Lung (tissue), 12 donors: ENCODE results near the gene SUV39H1. TPM values are rescaled to one million over a fixed set of nuclear protein-coding genes. Genes with fewer than 3 reads are reported as not detected.

Source experiments
- ATAC-seq: fragments of 200-7000 bp; cut with Tn5 transposase; one replicate; pipeline ENCODE4 v1.9.1; 2020; ENCODE audit warnings: moderate number of reproducible peaks; ENCODE audit not compliant: insufficient read depth, low FRiP score
- DNase-seq, 3 donors: peaks; one replicate each; pipeline ENCODE4 v3.0.0-alpha.2; 2013 to 2017
- H3K27ac ChIP-seq, 2 donors: one replicate each; pipeline ENCODE4 v1.5.1; 2013; ENCODE audit warnings: mild to moderate bottlenecking in 2 of 2, moderate library complexity in 2 of 2, control low read depth in 1 of 2, inconsistent platforms in 1 of 2, low read depth in 1 of 2, low read length in 1 of 2
- H3K27me3 ChIP-seq, 3 donors: one replicate each; pipeline ENCODE4 v1.5.1; 2013; ENCODE audit warnings: low read length in 2 of 3; ENCODE audit not compliant: control insufficient read depth in 3 of 3, insufficient read depth in 3 of 3
- H3K36me3 ChIP-seq, 4 donors: one replicate each; pipeline ENCODE4 v1.5.1; 2013; ENCODE audit warnings: low read length in 4 of 4, mild to moderate bottlenecking in 1 of 4, moderate library complexity in 1 of 4; ENCODE audit not compliant: control insufficient read depth in 4 of 4, insufficient read depth in 4 of 4
- H3K4me1 ChIP-seq, 5 donors: one replicate each; pipeline ENCODE4 v1.5.1; 2013; ENCODE audit warnings: low read length in 5 of 5, mild to moderate bottlenecking in 2 of 5, moderate library complexity in 1 of 5; ENCODE audit not compliant: control insufficient read depth in 5 of 5, insufficient read depth in 5 of 5
- H3K4me3 ChIP-seq: one replicate; pipeline ENCODE4 v1.5.1; 2013; ENCODE audit warnings: mild to moderate bottlenecking, control low read depth, moderate library complexity
- H3K9ac ChIP-seq, 2 donors: one replicate each; pipeline ENCODE4 v1.5.1; 2013; ENCODE audit warnings: low read length in 2 of 2, control low read depth in 1 of 2; ENCODE audit not compliant: insufficient read depth in 1 of 2
- H3K9me3 ChIP-seq, 4 donors: one replicate each; pipeline ENCODE4 v1.5.1; 2013; ENCODE audit warnings: low read length in 3 of 4, mild to moderate bottlenecking in 1 of 4, moderate library complexity in 1 of 4; ENCODE audit not compliant: control insufficient read depth in 4 of 4, insufficient read depth in 3 of 4
- WGBS, 2 donors: extraction: QIAGEN DNeasy Blood & Tissue Kit; methylation state at CpG; one replicate each; pipeline ENCODE4 v1.1.7; 2013; 5-methylcytosine and 5-hydroxymethylcytosine counted together
- polyA plus RNA-seq, 2 donors: library from polyadenylated mRNA; stranded (reverse); fragments of 200-250 nt; gene quantifications; one replicate each; pipeline ENCODE4 v1.2.1, GENCODE V29; 2013
- total RNA-seq, 2 donors: library from RNA; depleted of rRNA in 1 of 2; stranded (reverse); fragments of >200 nt in 1 of 2; gene quantifications; one replicate each; pipeline ENCODE4 v1.2.1, GENCODE V29; 2014 to 2021
- TF ChIP-seq, protein P1 (sequence below): IDR thresholded peaks from 2 replicates; pipeline ENCODE4 v1.5.1; 2012; ENCODE audit warnings: mild to moderate bottlenecking; ENCODE audit errors: control extremely low read depth, extremely low read depth
- donor health status: control.
- donor health status: control.
- donor health status: Bipolar disorder and iron deficiency.
- donor health status: healthy.
- donor health status: DM: yes; HTN: yes; CAD: no.

The SUV39H1 gene
- total and polyA plus RNA-seq, 4 donors: 2.4 to 6.8 (median 4.1) TPM

DNA sequence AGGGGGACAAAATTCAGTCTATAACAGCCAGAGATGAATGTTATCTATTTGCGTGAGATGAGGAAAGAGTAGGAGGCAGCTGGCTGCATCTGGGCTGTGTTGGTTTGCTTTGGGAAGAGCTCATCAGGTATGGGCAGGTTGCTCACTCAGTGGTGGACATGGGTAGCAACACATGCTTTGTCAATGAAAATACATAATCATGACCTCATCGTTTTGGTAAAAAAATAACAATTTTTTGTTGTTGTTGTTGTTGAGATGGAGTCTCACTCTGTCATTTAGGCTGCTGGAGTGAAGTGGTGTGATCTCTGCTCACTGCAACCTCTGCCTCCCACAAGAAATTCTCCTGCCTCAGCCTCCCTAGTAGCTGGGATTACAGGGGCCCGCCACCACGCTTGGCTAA is 48.7 kb downstream of the SUV39H1 start:
- Histone ChIP-seq H3K4me3 (no peak overlapping the region), H3K4me1 (no peaks in the 10 kb centered on the region), H3K27ac (no peak overlapping the region), H3K36me3 (no peaks in the 10 kb centered on the region), H3K9ac (no peak overlapping the region), H3K9me3 (peaks cover 0 to 6% (median 2%) of the 10 kb centered on the region in 4 donors), H3K27me3 (peaks cover 0 to 3% (median 0%) of the 10 kb centered on the region in 3 donors)
- 86 to 92% methylated on average over 4 of the region's 4 CpGs for WGBS, 2 donors
- ATAC-seq: no peak
- DNase-seq: no peak
- TF ChIP-seq, protein P1, sequence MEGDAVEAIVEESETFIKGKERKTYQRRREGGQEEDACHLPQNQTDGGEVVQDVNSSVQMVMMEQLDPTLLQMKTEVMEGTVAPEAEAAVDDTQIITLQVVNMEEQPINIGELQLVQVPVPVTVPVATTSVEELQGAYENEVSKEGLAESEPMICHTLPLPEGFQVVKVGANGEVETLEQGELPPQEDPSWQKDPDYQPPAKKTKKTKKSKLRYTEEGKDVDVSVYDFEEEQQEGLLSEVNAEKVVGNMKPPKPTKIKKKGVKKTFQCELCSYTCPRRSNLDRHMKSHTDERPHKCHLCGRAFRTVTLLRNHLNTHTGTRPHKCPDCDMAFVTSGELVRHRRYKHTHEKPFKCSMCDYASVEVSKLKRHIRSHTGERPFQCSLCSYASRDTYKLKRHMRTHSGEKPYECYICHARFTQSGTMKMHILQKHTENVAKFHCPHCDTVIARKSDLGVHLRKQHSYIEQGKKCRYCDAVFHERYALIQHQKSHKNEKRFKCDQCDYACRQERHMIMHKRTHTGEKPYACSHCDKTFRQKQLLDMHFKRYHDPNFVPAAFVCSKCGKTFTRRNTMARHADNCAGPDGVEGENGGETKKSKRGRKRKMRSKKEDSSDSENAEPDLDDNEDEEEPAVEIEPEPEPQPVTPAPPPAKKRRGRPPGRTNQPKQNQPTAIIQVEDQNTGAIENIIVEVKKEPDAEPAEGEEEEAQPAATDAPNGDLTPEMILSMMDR: no peak

DNA sequence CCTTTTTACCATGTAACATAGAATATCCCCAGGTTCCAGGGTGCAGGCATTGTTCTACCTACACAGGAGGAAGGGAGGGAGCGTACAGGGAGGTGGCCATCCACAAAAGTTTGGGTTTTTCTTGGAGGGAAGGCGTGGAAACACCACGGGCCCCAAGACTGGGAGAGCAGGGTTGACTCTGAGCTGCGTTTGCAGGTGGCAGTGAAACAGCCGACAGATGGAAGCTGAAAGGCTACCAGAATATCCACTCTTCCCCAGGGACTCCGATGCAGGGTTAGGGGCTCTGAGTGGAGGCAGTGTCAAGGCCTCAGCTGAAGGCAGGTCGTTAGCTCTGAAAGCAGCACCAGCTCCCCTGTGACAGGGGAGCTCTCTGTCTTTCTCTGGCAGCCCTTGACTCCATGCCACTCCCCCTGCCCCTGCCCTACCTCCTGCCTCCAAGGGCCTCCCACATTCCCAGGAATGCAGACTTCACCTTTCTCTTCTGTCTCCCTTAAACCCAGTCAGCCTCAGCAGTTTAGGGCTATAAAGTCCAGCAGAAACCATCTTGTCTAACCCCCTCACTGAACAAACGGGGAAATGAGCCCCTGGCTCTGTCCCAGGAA is 51.0 kb downstream of the SUV39H1 start:
- Histone ChIP-seq H3K9me3 (no peaks in the 10 kb centered on the region), H3K9ac (no peak overlapping the region), H3K4me1 (no peaks in the 10 kb centered on the region), H3K4me3 (no peak overlapping the region), H3K27ac (no peak overlapping the region), H3K36me3 (no peaks in the 10 kb centered on the region), H3K27me3 (peaks cover 0 to 3% (median 0%) of the 10 kb centered on the region in 3 donors)
- TF ChIP-seq, protein P1: no peak
- 67 to 79% methylated on average over 8 of the region's 8 CpGs for WGBS, 2 donors
- ATAC-seq (no peak), DNase-seq (no peak)

DNA sequence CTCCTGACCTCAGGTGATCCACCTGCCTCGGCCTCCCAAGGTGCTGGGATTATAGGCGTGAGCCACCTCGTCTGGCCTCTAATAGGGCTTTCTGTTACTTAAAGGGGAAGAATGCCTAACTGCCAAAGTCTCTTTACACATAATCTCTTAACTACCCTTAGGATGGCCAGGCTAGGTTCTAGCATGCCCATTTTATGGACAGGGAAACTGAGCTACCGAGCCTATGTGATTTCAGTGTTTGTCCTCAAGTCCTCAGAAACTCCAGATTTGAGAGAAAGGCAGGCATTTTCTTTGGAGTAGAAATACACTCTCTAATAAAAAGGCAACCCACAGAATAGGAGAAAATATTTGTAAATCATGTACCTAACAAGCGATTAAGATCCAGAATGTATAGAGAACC is 52.6 kb downstream of the SUV39H1 start:
- H3K4me1 ChIP-seq: no peaks in the 10 kb centered on the region
- no peaks in the 10 kb centered on the region for H3K36me3 ChIP-seq
- ATAC-seq: no peak
- no peak overlapping the region for H3K27ac ChIP-seq
- 88 to 91% methylated on average over 5 of the region's 5 CpGs for whole genome bisulfite sequencing, 2 donors
- TF ChIP-seq, protein P1: no peak
- DNase-seq: no peak
- no peak overlapping the region for H3K4me3 ChIP-seq
- H3K9ac ChIP-seq: no peak overlapping the region
- H3K27me3 ChIP-seq: peaks cover 0 to 3% (median 0%) of the 10 kb centered on the region in 3 donors
- H3K9me3 ChIP-seq: no peaks in the 10 kb centered on the region

DNA sequence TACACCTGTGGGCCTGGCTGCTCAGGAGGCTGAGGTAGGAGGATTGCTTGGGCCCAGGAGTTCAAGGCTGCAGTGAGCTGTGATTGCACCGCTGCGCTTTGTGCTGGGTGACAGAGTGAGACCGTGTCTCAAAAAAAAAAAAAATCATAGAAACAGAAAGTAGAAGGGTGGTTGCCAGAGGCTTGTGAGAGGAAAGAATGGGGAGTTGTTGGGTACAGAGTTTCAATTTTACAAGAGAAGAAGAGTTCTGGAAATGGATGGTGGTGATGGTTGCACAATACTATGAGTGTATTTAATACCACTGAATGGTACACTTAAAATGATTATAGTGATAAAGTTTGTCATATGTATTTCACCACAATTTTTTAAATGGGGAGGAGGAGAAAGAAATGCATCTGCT is 54.8 kb downstream of the SUV39H1 start:
- no peak for ATAC-seq
- no peak overlapping the region for H3K9ac ChIP-seq
- DNase-seq: no peak
- TF ChIP-seq, protein P1: no peak
- 65 to 81% methylated on average over 3 of the region's 3 CpGs for WGBS, 2 donors
- H3K4me1 ChIP-seq: no peaks in the 10 kb centered on the region
- no peak overlapping the region for H3K4me3 ChIP-seq
- H3K27ac ChIP-seq: no peak overlapping the region
- H3K36me3 ChIP-seq: no peaks in the 10 kb centered on the region
- H3K9me3 ChIP-seq: no peaks in the 10 kb centered on the region
- no peaks in the 10 kb centered on the region for H3K27me3 ChIP-seq
